HG02885 (cell line): ENCODE results near the gene CCR7.
A peak's percentile ranks its signal among the peaks of the same experiment; 100 is the strongest.

Experiments used
- ATAC-seq: cut with Tn5 transposase; IDR thresholded peaks from one replicate; pipeline ENCODE4 v1.9.1; 2021; ENCODE audit warnings: mild to moderate bottlenecking; ENCODE audit not compliant: unreplicated experiment, poor library complexity

The CCR7 gene

GRCh38 chr17:40563220-40564052, 1.8 kb downstream of the CCR7 start:
- ATAC-seq: no peak

DNA sequence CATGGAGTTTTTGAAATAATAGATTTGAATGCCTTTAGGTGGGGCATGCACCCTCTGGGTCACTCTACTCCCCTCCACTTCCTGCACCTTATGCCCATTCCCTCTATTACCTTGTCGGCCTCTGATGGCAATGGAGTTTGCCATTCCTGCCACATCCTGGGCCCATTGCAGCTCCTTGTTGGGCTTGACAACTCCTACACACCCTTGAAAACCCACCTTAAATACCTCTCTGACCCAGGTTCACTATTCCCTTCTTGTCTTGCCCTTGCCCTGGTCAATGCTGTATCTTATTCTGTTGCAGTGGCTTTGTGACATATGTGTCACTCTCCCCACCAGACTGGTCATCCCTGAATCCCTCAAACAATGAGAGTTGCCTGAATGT, 2.4 kb downstream of the CCR7 start:
- ATAC-seq: no peak

GRCh38 chr17:40561871-40562611, 3.2 kb downstream of the CCR7 start:
- peak; percentile 30 for ATAC-seq

GRCh38 chr17:40561294-40561870, 3.9 kb downstream of the CCR7 start:
- peak; percentile 22 for ATAC-seq

DNA sequence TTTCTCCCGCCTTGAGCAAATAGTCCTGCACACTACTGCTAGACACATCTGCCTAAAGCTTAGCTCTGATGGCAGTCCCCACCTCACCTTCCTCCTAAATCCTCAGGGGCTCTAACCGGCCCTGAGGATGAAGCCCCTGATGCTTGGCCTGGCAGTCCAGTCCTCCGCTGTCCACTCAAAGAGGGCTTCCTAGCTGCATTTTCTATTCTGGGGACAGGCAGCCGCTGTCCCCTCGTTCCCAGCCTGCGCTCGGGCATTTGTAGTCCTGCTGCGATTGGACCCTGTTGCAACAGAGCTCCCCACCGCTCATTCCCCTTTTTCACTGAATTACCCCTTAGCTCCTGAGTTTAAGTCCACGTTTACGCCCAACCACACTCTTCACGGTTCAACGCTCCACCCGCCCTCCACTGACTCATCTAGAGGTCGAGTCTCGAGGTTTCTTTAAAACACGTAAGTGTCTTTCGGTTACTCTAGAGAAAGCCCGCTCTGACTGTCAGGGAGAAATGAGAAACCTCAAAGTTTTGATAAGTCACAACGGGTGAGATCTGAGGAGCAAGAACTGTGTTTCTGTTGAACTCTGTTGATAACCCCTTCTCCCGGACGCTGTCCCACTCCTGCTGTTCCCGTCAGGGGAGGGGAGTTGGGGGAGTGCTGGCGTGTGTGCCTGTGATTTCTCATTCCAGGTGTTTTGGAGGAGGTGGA, 4.5 kb downstream of the CCR7 start:
- ATAC-seq: peak; percentile 60

DNA sequence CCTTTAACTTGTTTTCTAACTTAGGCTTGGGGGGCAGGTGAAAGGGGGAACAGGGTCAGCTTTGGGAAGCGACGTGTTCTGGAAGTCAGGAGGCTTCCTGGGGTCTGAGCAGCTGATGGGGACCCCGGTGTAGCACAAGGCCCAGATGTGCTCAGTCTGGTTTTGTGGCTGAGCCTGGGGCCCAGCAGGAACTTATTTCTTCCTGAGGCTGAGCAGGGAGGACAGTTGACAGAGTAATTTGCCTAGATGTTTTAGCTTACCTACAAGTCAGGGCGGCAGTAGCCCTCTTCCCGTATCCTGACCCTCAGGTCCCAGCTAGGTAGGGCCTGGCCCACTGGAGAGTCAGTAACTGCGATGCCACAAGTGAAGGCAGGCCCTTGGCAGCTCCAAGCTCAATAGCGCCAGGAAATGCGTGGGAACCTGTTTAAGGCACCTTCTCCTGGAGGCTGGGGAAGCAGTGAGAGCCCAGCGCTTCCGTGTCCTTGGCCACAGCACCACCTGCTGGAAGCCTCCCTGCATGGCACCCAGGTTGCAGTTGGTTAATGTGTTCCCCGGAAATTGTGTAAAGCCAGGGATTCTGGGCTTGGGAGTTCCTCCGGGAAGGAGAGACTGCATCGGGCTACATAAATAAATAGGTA, 5.2 kb downstream of the CCR7 start:
- no peak for ATAC-seq

DNA sequence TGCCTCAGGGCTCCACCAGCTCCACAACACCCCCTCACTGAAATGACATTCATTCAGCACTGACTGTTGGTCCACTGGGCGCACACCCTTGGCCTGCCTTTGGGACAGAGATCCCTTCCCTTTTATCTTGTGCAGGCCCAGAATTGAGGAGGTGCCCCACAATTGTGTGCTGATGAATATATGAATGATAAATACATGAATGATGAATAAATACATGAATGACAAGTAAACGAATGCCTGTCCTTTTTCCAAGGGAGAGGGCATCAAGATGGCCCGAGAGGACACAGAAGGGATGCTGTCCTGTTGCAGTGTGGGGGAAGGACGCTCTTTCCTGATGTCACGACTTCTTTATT, 5.7 kb downstream of the CCR7 start:
- ATAC-seq: no peak

- ATAC-seq: no peak
These were observed 6.2 kb downstream of the CCR7 start for GRCh38 chr17:40558890-40559563.

- no peak for ATAC-seq
These were observed 6.9 kb downstream of the CCR7 start for GRCh38 chr17:40558300-40558889.

DNA sequence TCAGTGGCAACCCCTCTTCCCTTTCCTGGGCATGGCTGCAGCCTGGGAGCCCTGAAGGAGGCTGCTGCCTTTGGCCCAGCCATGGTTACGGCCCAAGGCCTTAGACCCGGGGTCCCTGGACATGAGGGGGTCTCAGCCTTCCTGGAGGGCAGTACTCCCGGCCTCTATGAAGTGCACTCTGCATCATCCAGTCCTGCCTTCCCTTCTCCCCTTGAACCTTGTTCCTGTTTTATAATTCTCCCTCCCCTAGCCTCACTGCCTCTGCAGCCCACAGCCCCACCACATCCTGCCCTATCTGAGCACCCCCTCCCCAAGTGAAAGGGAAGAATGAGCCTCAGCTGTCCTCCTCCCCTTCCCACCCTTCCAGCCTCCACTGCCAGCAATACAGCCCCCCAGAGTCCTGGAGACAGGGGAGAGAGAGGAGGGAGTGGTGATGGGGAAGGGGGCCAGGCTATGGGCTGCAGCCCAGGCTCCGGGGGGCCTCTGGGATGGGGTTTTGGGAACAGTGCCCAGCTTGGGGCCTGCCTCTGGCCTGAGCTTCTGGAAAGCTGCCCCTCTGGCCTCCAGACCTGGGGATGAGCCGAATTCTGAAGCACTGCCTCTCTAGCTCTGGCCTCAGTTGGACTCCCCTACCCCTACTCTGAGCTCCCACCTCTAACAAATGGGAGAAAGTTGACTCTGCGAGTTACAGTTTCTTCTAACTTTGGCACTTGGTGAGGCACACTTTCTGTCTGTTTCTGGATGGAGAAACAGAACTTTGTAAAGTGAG, 7.6 kb downstream of the CCR7 start:
- ATAC-seq: no peak

- ATAC-seq: no peak
These were observed 8.3 kb downstream of the CCR7 start for GRCh38 chr17:40556884-40557414.

DNA sequence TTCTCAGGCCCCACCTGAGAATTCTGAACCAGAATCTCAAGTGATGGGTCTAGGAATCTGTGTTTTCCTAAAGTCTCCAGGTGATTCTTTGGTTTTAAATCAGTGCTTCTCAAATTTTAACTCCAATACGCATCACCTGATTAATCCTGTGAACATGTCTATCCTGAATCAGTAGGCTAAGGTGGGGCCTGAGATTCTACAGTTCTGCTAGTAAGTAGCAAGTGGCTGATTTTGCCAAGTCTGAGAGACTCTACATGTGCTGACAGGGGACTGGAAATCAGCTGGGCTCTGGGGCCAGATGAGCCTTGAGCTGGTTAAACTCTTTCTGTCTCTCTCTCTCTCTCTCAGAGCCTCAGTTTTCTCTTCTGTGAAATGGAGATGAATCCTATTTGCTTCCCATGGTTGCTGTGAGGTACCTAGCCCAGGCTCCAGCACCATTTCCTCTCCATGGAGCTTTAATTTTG, 9.0 kb downstream of the CCR7 start:
- no peak for ATAC-seq

DNA sequence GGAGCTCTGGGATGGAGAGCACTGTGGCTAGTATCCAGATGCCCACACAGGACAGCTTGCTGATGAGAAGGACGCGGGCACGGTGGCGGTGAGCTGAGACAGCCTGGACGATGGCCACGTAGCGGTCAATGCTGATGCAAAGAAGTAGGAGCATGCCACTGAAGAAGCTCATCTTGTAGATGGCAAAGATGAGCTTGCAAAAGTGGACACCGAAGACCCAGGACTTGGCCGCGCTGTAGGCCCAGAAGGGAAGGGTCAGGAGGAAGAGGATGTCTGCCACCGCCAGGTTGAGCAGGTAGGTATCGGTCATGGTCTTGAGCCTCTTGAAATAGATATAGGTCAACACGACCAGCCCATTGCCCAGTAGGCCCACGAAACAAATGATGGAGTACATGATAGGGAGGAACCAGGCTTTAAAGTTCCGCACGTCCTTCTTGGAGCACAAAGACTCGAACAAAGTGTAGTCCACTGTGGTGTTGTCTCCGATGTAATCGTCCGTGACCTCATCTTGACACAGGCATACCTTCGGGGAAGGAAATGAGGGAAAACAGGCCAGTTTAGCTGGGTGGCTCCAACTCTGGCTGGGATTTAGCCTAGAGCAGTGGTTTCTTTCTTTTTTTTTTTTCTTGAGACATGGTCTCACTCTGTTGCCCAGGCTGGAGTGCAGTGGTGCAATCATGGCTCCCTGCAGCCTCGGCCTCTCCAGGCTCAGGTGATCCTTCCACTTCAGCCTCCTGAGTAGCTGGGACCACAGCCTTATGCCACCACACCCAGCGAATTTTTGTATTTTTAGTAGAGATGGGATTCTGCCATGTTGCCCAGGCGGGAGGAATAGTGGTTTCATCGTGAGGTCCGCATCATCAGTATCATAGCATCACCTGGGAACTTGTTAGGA, 9.7 kb downstream of the CCR7 start:
- ATAC-seq: no peak

GRCh38 chr17:40554646-40555295, 10.5 kb downstream of the CCR7 start:
- ATAC-seq: no peak

GRCh38 chr17:40553694-40554534, 11.4 kb downstream of the CCR7 start:
- ATAC-seq: no peak
